A549 treated with RU486 at 1 μM for 4 hours (cell line): ENCODE measurements around the gene GLB1L3. TPM values are rescaled to one million over a fixed set of nuclear protein-coding genes. Genes with fewer than 3 reads are reported as not detected.

Experiments used
- total RNA-seq: library from RNA; stranded (reverse); fragments of 200-300 nt; extraction: Qiagen RNA extraction; gene quantifications from 5 replicates; pipeline ENCODE4 v1.2.3, GENCODE V29; 2022; ENCODE audit warnings: low read depth

The GLB1L3 gene, protein sequence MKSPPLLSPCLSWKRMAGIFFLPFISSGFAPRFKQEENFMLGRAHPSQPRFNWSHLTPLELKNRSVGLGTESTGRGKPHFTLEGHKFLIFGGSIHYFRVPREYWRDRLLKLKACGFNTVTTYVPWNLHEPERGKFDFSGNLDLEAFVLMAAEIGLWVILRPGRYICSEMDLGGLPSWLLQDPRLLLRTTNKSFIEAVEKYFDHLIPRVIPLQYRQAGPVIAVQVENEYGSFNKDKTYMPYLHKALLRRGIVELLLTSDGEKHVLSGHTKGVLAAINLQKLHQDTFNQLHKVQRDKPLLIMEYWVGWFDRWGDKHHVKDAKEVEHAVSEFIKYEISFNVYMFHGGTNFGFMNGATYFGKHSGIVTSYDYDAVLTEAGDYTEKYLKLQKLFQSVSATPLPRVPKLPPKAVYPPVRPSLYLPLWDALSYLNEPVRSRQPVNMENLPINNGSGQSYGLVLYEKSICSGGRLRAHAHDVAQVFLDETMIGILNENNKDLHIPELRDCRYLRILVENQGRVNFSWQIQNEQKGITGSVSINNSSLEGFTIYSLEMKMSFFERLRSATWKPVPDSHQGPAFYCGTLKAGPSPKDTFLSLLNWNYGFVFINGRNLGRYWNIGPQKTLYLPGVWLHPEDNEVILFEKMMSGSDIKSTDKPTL
- not detected in 5 replicates for total RNA-seq

DNA sequence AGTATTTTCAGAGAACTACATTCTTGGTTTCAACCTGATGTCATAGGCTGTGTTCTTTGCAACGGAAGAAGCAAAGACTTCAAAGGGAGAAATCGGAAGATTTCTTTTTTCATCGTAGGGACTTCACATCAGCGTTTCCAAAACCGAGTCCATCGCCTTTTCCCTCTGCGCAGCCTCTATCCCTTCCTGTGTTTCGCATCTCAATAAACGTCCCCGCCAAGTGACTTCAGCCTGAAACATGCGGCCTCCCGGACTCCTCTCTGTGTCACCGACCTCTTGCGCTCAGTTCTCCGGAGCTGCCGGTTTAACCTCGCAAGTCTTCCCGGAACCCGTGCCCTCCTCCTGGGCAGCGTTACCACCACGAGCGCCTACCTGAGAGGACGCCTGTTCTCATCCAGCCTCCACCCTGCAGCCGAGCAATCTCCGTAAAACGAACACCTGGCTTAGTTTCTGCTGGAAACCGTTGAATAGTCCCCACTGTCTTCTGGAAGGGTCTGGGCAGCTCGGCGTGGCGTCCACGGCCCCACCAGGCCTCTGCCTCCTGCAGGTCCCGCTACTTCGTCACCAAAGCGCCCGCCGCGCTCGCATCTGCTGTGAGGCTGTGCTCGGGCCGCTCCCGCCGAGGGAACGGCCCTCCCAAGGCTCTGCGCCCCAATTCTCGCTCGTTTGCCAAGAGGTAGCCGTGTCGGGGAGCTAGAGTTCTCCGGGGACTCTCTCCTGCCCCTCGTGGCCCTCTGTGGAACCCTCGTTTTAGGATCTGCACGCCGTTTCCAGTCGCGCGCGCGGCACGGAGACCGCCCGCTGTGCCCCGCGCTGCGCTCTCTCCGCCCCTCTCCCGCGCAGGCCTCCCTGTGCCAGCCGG, at the start of gene GLB1L3:
GLB1L3 (plus strand) TSS at position 846 of the 862 bp plus-strand sequence. CDS start 362 bp downstream, outside the sequence.

DNA sequence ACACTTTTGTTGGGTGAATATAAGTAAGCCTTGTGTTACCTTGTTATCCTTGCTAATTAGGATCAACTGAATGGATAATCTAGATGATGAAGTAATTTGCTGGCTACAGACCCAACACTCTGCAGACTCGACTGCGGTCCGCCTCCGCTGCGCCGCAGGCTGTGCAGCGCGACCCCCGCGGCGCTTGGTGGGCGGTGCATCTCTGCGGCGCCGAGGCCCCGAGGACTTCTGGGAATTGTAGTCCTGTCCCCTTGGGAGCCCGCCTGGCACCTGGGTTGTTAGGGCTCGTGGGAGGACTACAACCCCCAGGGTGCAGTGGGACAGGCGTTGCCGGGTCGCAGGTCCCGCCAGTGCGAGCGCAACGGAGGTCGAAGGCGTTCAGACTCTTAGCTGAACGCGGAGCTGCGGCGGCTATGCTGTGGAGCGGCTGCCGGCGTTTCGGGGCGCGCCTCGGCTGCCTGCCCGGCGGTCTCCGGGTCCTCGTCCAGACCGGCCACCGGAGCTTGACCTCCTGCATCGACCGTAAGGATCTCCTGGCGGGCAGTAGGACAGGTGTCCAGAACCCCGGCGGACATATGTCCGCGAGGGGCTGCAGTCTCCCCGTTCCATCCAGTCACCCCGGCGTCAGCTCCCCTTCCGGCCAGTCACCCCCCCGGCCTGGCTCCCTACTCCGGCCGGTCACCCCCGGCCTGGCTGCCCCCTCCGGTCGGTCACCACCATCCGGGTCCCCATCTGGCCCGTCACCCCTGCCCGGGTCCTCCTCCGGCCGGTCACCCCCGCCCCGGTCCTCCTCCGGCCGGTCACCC, 22.8 kb upstream of the GLB1L3 start, which contains the start of the genes ACAD8 and THYN1:
ACAD8 (plus strand) TSS at position 381 of the 806 bp plus-strand sequence; CDS start at position 414, 33 bp downstream.
THYN1 (minus strand) TSS at position 165 of the 806 bp plus-strand sequence. CDS start 470 bp downstream, outside the sequence.

DNA sequence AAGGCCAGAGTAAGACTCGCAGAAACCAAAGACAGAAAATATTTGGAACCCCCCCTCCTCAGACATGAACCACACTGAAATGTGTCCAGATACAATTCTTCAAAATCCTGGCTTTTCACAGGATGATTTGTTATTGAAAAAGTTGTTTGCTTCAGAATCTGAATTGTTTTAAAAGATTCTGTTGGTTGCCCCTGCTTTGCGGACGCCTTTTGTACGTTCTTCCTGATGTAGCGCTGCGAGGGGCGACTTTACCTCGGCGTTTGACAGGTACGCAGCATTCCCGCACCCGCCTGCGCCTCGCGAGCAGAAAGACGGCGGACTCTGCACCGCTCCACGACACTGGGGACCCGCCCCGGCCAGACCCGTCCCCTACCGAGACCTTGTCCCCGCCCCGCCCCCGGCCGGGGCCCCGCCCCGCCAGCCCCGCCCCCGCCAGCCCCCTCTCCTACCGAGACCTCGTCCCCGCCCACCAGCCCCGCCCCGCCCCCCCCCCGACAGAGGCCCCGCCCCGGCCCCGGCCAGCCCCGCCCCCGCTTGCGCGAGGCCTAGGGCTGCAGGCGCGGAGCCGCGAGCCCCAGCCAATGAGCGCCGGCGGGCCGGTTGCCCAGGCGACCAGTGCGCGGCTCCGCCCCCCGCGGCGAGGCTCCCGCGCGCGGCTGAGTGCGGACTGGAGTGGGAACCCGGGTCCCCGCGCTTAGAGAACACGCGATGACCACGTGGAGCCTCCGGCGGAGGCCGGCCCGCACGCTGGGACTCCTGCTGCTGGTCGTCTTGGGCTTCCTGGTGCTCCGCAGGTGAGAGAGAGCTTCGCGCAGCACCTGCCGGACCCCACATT, 55.4 kb downstream of the GLB1L3 start, which contains the start of gene GLB1L2:
GLB1L2 (plus strand) TSS at position 635 of the 835 bp plus-strand sequence; CDS start at position 709, 74 bp downstream.

Other genes with a start within 250 kb of the GLB1L3 start
- 3.8 to 4.6 TPM (median 4.3 TPM) in 5 replicates for gene JAM3, start 207.3 kb upstream of the GLB1L3 start, total RNA-seq
- 22.9 to 26.9 TPM (median 26.2 TPM) in 5 replicates for gene NCAPD3, start 52.4 kb upstream of the GLB1L3 start, total RNA-seq
- 18.2 to 22.4 TPM (median 22.1 TPM) in 5 replicates for gene VPS26B, start 51.7 kb upstream of the GLB1L3 start, total RNA-seq
- gene THYN1, start 23.0 kb upstream of the GLB1L3 start, total RNA-seq = 15.9 to 20.5 TPM (median 17.2 TPM) in 5 replicates
- 7.4 to 9.4 TPM (median 8.3 TPM) in 5 replicates for gene ACAD8, start 22.8 kb upstream of the GLB1L3 start, total RNA-seq
- 1.8 to 2.4 TPM (median 2.0 TPM) in 5 replicates for gene GLB1L2, start 55.6 kb downstream of the GLB1L3 start, total RNA-seq
- gene B3GAT1, start 135.9 kb downstream of the GLB1L3 start, total RNA-seq = 0.02 to 0.07 TPM (median 0.03 TPM) in 3 of 5 replicates, not detected in the others